ENCODE results near the gene KRTAP4-16. TPM values are rescaled to one million over a fixed set of nuclear protein-coding genes. Genes with fewer than 3 reads are reported as not detected.
"Not testable (repeated sequence)": the region's sequence is repeated elsewhere in the genome, so short reads cannot be mapped to it uniquely, and the experiment has no call there.

The KRTAP4-16 gene
- total and polyA plus RNA-seq, 8 donors, result not detected

DNA sequence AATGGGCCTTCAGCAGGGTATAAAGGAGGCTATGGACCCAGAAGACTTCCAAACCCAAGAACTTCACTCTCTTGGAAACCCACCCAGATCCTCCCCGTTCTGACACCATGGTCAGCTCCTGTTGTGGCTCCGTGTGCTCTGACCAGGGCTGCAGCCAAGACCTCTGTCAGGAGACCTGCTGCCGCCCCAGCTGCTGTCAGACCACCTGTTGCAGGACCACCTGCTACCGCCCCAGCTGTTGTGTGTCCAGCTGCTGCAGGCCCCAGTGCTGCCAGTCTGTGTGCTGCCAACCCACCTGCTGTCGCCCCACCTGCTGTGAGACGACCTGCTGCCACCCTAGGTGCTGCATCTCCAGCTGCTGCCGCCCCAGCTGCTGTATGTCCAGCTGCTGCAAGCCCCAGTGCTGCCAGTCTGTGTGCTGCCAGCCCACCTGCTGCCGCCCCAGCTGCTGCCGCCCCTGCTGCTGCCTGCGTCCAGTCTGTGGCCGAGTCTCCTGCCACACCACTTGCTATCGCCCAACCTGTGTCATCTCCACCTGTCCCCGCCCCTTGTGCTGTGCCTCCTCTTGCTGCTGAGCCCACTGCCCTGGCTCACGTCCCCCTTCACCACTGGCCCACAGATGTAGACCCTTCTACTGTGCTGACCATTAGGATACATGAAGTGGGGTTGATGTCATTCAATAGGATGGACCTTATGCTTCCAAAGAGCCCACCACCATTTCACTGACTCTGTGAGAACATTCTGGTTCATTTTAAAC, 17.7 kb downstream of the KRTAP4-16 start, which contains the start of gene KRTAP4-7:
Gene KRTAP4-7 (plus strand): TSS at position 51 of the 757 bp plus-strand sequence. CDS start 57 bp downstream, at position 108.
- H3K4me1 ChIP-seq; H3K27me3 ChIP-seq; intact Hi-C loops (cut with DNase I; ENCODE audit: low total_unique reads); H3K4me3 ChIP-seq; H3K9me3 ChIP-seq; DNase-seq; H3K27ac ChIP-seq; H3K36me3 ChIP-seq: not testable (repeated sequence)
- WGBS, 5 donors, result 72 to 84% (median 79%) methylated on average over 6 to 14 of the region's 14 CpGs

DNA sequence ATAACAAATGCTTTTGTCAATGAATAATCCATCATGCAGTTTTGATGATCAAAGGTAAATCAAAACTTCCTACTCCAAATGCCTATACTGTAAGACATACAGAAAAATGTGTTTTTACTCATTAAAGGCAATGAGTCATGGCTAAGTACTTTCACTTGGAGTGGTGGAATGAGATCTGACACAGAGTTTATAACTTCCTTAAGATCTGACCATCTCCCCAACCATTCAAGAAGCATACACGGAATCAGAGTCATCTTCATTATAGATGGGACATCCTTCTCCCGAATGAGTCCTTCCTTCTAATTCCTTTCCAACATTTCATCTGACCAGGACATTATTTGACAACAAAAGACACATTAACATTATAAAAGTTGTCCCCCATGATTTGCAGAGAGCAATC, 18.6 kb downstream of the KRTAP4-16 start:
- H3K9me3 ChIP-seq; H3K36me3 ChIP-seq; intact Hi-C loops (cut with DNase I; ENCODE audit: low total_unique reads); H3K27ac ChIP-seq; H3K4me3 ChIP-seq; H3K27me3 ChIP-seq; DNase-seq; H3K4me1 ChIP-seq: not testable (repeated sequence)
- WGBS, 5 donors, result 71 to 94% (median 86%) methylated on average over 2 of the region's 2 CpGs

DNA sequence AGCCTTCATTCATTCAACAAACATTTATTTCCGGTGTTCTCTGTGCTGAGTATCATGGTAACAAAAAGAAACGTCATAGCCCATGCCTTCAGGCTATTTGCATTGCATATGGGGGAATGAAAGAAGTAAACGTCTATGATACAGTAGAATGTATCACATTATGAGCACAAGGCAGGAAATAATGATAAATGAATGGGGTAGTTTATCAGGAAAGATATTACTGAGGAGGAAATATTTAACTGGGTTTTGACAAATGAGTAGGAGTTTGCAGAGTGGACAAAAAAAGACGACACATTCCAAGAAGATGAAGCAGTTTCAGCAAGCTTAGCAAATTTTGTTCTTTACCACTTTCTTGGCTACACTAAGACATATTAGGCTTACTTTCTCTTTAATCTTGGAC, 19.4 kb downstream of the KRTAP4-16 start:
- Histone ChIP-seq H3K27me3 (no peaks in the 10 kb centered on the region), H3K4me1 (no peaks in the 10 kb centered on the region), H3K27ac (no peak overlapping the region), H3K36me3 (no peaks in the 10 kb centered on the region), H3K9me3 (no peaks in the 10 kb centered on the region), H3K4me3 (no peak overlapping the region)
- intact Hi-C loops (cut with DNase I; ENCODE audit: low total_unique reads), result no loop called here
- 35 to 52% (median 43%) methylated on average over 4 of the region's 4 CpGs for WGBS, 5 donors
- DNase-seq, result no peak
- TF ChIP-seq POLR2A (IDR thresholded peaks at IDR 0.05) (no peak), EP300 (IDR thresholded peaks at IDR 0.05) (no peak), POLR2AphosphoS5 (IDR thresholded peaks at IDR 0.05) (no peak)
- TF ChIP-seq, protein P1, sequence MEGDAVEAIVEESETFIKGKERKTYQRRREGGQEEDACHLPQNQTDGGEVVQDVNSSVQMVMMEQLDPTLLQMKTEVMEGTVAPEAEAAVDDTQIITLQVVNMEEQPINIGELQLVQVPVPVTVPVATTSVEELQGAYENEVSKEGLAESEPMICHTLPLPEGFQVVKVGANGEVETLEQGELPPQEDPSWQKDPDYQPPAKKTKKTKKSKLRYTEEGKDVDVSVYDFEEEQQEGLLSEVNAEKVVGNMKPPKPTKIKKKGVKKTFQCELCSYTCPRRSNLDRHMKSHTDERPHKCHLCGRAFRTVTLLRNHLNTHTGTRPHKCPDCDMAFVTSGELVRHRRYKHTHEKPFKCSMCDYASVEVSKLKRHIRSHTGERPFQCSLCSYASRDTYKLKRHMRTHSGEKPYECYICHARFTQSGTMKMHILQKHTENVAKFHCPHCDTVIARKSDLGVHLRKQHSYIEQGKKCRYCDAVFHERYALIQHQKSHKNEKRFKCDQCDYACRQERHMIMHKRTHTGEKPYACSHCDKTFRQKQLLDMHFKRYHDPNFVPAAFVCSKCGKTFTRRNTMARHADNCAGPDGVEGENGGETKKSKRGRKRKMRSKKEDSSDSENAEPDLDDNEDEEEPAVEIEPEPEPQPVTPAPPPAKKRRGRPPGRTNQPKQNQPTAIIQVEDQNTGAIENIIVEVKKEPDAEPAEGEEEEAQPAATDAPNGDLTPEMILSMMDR (IDR thresholded peaks at IDR 0.05), result no peak

DNA sequence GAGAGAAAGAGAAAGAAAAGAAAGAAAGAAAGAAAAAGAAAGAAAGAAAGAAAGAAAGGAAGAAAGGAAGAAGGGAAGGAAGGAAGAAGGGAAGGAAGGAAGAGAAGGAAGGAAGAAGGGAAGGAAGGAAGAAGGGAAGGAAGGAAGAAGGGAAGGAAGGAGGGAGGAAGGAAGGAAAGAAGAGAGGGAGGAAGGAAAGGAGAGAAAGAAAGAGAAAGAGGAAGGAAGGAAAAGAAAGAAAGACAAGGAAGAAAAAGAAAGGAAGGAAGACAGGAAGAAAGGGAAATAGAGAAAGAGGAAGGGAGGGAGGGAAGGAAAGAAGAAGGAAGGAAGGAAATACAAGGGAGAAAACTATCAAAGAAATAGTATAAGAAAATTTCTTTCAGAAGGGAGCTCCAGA, 25.2 kb downstream of the KRTAP4-16 start:
- Histone ChIP-seq H3K27ac (no peak overlapping the region), H3K36me3 (no peaks in the 10 kb centered on the region), H3K4me3 (no peak overlapping the region), H3K9me3 (no peaks in the 10 kb centered on the region), H3K27me3 (peaks cover 0 to 10% (median 0%) of the 10 kb centered on the region in 3 donors), H3K4me1 (no peaks in the 10 kb centered on the region)
- intact Hi-C loops (cut with DNase I; ENCODE audit: low total_unique reads), result no loop called here
- DNase-seq, result no peak
- no peak for TF ChIP-seq POLR2A (IDR thresholded peaks at IDR 0.05)
- TF ChIP-seq, protein P1 (IDR thresholded peaks at IDR 0.05), result no peak
- TF ChIP-seq POLR2AphosphoS5 (IDR thresholded peaks at IDR 0.05), result no peak
- no peak for TF ChIP-seq EP300 (IDR thresholded peaks at IDR 0.05)

DNA sequence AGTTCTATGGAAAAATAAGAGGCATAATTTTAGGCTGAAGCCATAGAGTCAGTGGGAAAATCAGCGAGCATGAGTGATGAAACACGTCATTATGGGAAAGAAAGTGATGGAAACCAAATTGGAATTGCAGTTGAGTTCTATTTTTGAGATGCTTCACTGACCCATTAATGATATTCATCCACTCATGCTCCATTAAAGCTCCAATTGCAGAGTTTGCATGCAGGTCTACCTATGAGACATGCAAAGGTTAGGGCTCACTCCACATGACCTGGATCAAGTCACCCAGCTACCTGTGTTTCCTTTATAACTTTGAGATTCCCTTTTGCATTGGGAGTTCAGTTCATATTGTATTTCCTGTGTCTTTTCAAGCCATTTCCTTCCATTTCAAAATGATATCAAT, 28.3 kb downstream of the KRTAP4-16 start:
- H3K4me1 ChIP-seq, result no peaks in the 10 kb centered on the region
- no peaks in the 10 kb centered on the region for H3K9me3 ChIP-seq
- no peaks in the 10 kb centered on the region for H3K36me3 ChIP-seq
- no peak for DNase-seq
- 85 to 98% (median 91%) methylated on average over 2 of the region's 2 CpGs for WGBS, 5 donors
- peaks cover 0 to 10% (median 0%) of the 10 kb centered on the region in 3 donors for H3K27me3 ChIP-seq
- TF ChIP-seq POLR2AphosphoS5 (IDR thresholded peaks at IDR 0.05) (no peak), POLR2A (IDR thresholded peaks at IDR 0.05) (no peak), EP300 (IDR thresholded peaks at IDR 0.05) (no peak)
- TF ChIP-seq, protein P1 (IDR thresholded peaks at IDR 0.05), result no peak
- intact Hi-C loops (cut with DNase I; ENCODE audit: low total_unique reads), result no loop called here
- no peak overlapping the region for H3K4me3 ChIP-seq
- H3K27ac ChIP-seq, result no peak overlapping the region

All from stomach (tissue), 9 donors.